ENCODE results near the gene ASXL2. TPM values are rescaled to one million over a fixed set of nuclear protein-coding genes. Genes with fewer than 3 reads are reported as not detected.
A peak's percentile ranks its signal among the peaks of the same experiment; 100 is the strongest.
"Not testable (repeated sequence)": the region's sequence is repeated elsewhere in the genome, so short reads cannot be mapped to it uniquely, and the experiment has no call there.

Gene ASXL2
- total RNA-seq, 4 donors from 2014 or later = 22.9 to 27.6 (median 23.5) TPM

GRCh38 chr2:25855065-25855464 is 23.2 kb downstream of the ASXL2 start:
- 92% methylated on average over 3 of the region's 3 CpGs for WGBS
- Histone ChIP-seq H3K36me3 (peaks cover 2% of the 10 kb centered on the region), H3K4me3 (no peak overlapping the region), H3K27me3 (no peaks in the 10 kb centered on the region), H3K27ac (no peak overlapping the region), H3K4me1 (peaks cover 7% of the 10 kb centered on the region), H3K9me3 (no peaks in the 10 kb centered on the region)
- DNase-seq (ENCODE audit: low spot score in 2 of 2) = no peak
- TF ChIP-seq CTCF (IDR thresholded peaks at IDR 0.05) = no peak

GRCh38 chr2:25854613-25855012 is 23.7 kb downstream of the ASXL2 start:
- Histone ChIP-seq H3K4me1 (peaks cover 7% of the 10 kb centered on the region), H3K4me3 (no peak overlapping the region), H3K36me3 (peaks cover 2% of the 10 kb centered on the region), H3K9me3 (no peaks in the 10 kb centered on the region), H3K27ac (no peak overlapping the region), H3K27me3 (no peaks in the 10 kb centered on the region)
- no peak for DNase-seq (ENCODE audit: low spot score in 2 of 2)
- 76% methylated on average over 2 of the region's 2 CpGs for WGBS
- TF ChIP-seq EP300 (IDR thresholded peaks at IDR 0.05) (no peak), POLR2A (IDR thresholded peaks at IDR 0.05) (no peak), POLR2AphosphoS5 (IDR thresholded peaks at IDR 0.05) (no peak), CTCF (IDR thresholded peaks at IDR 0.05) (no peak)

- H3K27ac ChIP-seq = no peak overlapping the region
- no peaks in the 10 kb centered on the region for H3K27me3 ChIP-seq
- H3K36me3 ChIP-seq = peaks cover 2% of the 10 kb centered on the region
- no peak overlapping the region for H3K4me3 ChIP-seq
- H3K4me1 ChIP-seq = peaks cover 7% of the 10 kb centered on the region
- H3K9me3 ChIP-seq = no peaks in the 10 kb centered on the region
- no peak for TF ChIP-seq CTCF (IDR thresholded peaks at IDR 0.05)
- TF ChIP-seq EP300 (IDR thresholded peaks at IDR 0.05) = no peak
- no peak for TF ChIP-seq POLR2AphosphoS5 (IDR thresholded peaks at IDR 0.05)
- TF ChIP-seq POLR2A (IDR thresholded peaks at IDR 0.05) = no peak
- no peak for DNase-seq (ENCODE audit: low spot score in 2 of 2)
- WGBS = 76% methylated on average over 5 of the region's 5 CpGs
Observed at GRCh38 chr2:25853038-25853638, 25.1 kb downstream of the ASXL2 start.

DNA sequence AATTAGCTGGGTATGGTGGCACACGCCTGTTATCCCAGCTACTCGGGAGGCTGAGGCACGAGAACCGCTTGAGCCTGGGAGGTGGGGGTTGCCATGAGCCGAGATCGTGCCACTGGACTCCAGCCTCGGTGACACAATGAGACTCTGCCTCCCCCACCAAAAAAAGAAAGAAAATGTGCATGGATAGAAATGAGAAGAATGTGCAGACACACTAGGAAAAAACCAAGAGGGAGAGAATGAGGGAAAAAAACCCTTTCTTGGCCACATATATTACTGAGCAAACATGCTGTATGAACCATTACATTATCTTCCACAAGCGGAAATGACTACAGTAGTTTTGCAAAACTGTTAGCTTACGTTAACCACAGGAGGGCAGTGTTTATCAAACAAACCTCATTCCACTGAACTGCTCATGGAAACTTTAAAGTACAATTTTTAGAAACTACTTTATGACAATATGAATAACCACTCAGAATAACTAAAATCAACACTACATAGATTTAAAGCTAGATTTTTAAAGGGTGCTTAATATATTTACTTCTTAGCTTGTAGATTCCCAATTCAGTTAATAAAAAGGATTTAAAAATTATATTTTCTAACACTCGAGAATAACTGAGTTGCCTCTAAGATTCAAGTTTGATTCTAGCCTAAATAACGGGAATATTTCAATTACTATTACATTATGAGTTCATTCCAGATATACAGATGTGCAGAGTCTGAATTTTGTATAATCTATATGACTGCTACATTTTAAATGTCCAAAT is 26.4 kb downstream of the ASXL2 start:
- peaks cover 5% of the 10 kb centered on the region for H3K4me1 ChIP-seq
- peaks cover 2% of the 10 kb centered on the region for H3K36me3 ChIP-seq
- no peak overlapping the region for H3K27ac ChIP-seq
- WGBS = 55% methylated on average over 11 of the region's 11 CpGs
- H3K4me3 ChIP-seq = no peak overlapping the region
- no peaks in the 10 kb centered on the region for H3K27me3 ChIP-seq
- no peak for DNase-seq (ENCODE audit: low spot score in 2 of 2)
- TF ChIP-seq CTCF (IDR thresholded peaks at IDR 0.05) (peak; percentile 49 to 60), POLR2AphosphoS5 (IDR thresholded peaks at IDR 0.05) (no peak)
- H3K9me3 ChIP-seq = no peaks in the 10 kb centered on the region

DNA sequence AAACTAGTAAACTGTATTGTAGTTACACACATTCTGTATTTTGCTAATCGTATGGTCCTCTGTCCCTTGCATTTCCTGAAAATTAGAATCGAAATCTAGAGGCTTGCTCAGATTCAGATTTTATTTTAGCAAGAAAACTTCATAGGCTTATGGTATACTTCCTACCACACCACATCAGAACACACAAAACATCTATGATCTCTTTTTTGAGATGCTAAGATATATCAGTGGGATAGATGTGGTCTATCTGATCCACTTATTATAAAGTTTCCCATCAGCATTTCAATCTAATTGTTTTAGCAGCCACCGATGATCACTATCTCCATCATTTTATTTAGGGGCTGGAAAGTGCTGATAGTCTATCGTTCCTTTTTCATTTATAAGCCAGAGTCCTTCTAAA is 27.9 kb downstream of the ASXL2 start:
- H3K4me1 ChIP-seq; H3K27me3 ChIP-seq; DNase-seq (ENCODE audit: low spot score in 2 of 2); H3K36me3 ChIP-seq; H3K9me3 ChIP-seq; H3K4me3 ChIP-seq; H3K27ac ChIP-seq: not testable (repeated sequence)
- 64% methylated on average over 4 of the region's 4 CpGs for WGBS

- H3K4me1 ChIP-seq; H3K27me3 ChIP-seq; H3K27ac ChIP-seq; H3K4me3 ChIP-seq; DNase-seq (ENCODE audit: low spot score in 2 of 2); H3K9me3 ChIP-seq: not testable (repeated sequence)
- H3K36me3 ChIP-seq = peaks cover 14% of the 10 kb centered on the region
- WGBS = 94% methylated on average over 7 of the region's 7 CpGs
Observed at GRCh38 chr2:25849350-25849749, 28.9 kb downstream of the ASXL2 start.

Measured in suprapubic skin (tissue), 4 donors.